ENCODE results near the gene TMEM242.

TMEM242 gene

GRCh38 chr6:157259443-157259842 lies 63.9 kb downstream of the TMEM242 start:
- Histone ChIP-seq H3K4me3 (ENCODE audit: low read length) (no peak overlapping the region), H3K4me1 (ENCODE audit: insufficient read depth, low read length) (no peaks in the 10 kb centered on the region), H3K27me3 (ENCODE audit: insufficient read depth, low read length) (peaks cover 6% of the 10 kb centered on the region), H3K36me3 (ENCODE audit: insufficient read depth, low read length) (no peaks in the 10 kb centered on the region), H3K9me3 (ENCODE audit: low read length) (no peaks in the 10 kb centered on the region), H2AFZ (ENCODE audit: low read depth, low read length) (no peak overlapping the region)

- Histone ChIP-seq H2AFZ (ENCODE audit: low read depth, low read length) (no peak overlapping the region), H3K4me3 (ENCODE audit: low read length) (no peak overlapping the region), H3K4me1 (ENCODE audit: insufficient read depth, low read length) (no peaks in the 10 kb centered on the region), H3K9me3 (ENCODE audit: low read length) (no peaks in the 10 kb centered on the region), H3K36me3 (ENCODE audit: insufficient read depth, low read length) (no peaks in the 10 kb centered on the region), H3K27me3 (ENCODE audit: insufficient read depth, low read length) (peaks cover 6% of the 10 kb centered on the region)
Observed at GRCh38 chr6:157258878-157259277, 64.4 kb downstream of the TMEM242 start.

GRCh38 chr6:157255079-157255478 lies 68.2 kb downstream of the TMEM242 start:
- Histone ChIP-seq H3K4me1 (ENCODE audit: insufficient read depth, low read length) (no peaks in the 10 kb centered on the region), H3K9me3 (ENCODE audit: low read length) (no peaks in the 10 kb centered on the region), H3K4me3 (ENCODE audit: low read length) (no peak overlapping the region), H3K36me3 (ENCODE audit: insufficient read depth, low read length) (no peaks in the 10 kb centered on the region), H2AFZ (ENCODE audit: low read depth, low read length) (no peak overlapping the region), H3K27me3 (ENCODE audit: insufficient read depth, low read length) (peaks cover 6% of the 10 kb centered on the region)

GRCh38 chr6:157254538-157254937 lies 68.8 kb downstream of the TMEM242 start:
- H2AFZ ChIP-seq (ENCODE audit: low read depth, low read length) = no peak overlapping the region
- H3K36me3 ChIP-seq (ENCODE audit: insufficient read depth, low read length) = no peaks in the 10 kb centered on the region
- H3K9me3 ChIP-seq (ENCODE audit: low read length) = no peaks in the 10 kb centered on the region
- no peaks in the 10 kb centered on the region for H3K4me1 ChIP-seq (ENCODE audit: insufficient read depth, low read length)
- no peak overlapping the region for H3K4me3 ChIP-seq (ENCODE audit: low read length)
- H3K27me3 ChIP-seq (ENCODE audit: insufficient read depth, low read length) = peaks cover 6% of the 10 kb centered on the region

GRCh38 chr6:157253699-157254098 lies 69.6 kb downstream of the TMEM242 start:
- H3K9me3 ChIP-seq (ENCODE audit: low read length) = no peaks in the 10 kb centered on the region
- H2AFZ ChIP-seq (ENCODE audit: low read depth, low read length) = no peak overlapping the region
- H3K27me3 ChIP-seq (ENCODE audit: insufficient read depth, low read length) = peaks cover 6% of the 10 kb centered on the region
- no peaks in the 10 kb centered on the region for H3K4me1 ChIP-seq (ENCODE audit: insufficient read depth, low read length)
- H3K4me3 ChIP-seq (ENCODE audit: low read length) = no peak overlapping the region
- no peaks in the 10 kb centered on the region for H3K36me3 ChIP-seq (ENCODE audit: insufficient read depth, low read length)

GRCh38 chr6:157253017-157253416 lies 70.3 kb downstream of the TMEM242 start:
- no peaks in the 10 kb centered on the region for H3K9me3 ChIP-seq (ENCODE audit: low read length)
- peaks cover 6% of the 10 kb centered on the region for H3K27me3 ChIP-seq (ENCODE audit: insufficient read depth, low read length)
- H3K4me1 ChIP-seq (ENCODE audit: insufficient read depth, low read length) = no peaks in the 10 kb centered on the region
- H3K4me3 ChIP-seq (ENCODE audit: low read length) = no peak overlapping the region
- no peak overlapping the region for H2AFZ ChIP-seq (ENCODE audit: low read depth, low read length)
- no peaks in the 10 kb centered on the region for H3K36me3 ChIP-seq (ENCODE audit: insufficient read depth, low read length)

- Histone ChIP-seq H2AFZ (ENCODE audit: low read depth, low read length) (no peak overlapping the region), H3K9me3 (ENCODE audit: low read length) (no peaks in the 10 kb centered on the region), H3K36me3 (ENCODE audit: insufficient read depth, low read length) (no peaks in the 10 kb centered on the region), H3K4me3 (ENCODE audit: low read length) (no peak overlapping the region), H3K27me3 (ENCODE audit: insufficient read depth, low read length) (peaks cover 6% of the 10 kb centered on the region), H3K4me1 (ENCODE audit: insufficient read depth, low read length) (no peaks in the 10 kb centered on the region)
Observed at GRCh38 chr6:157251586-157252247, 71.6 kb downstream of the TMEM242 start.

GRCh38 chr6:157249826-157250225 lies 73.5 kb downstream of the TMEM242 start:
- H3K36me3 ChIP-seq (ENCODE audit: insufficient read depth, low read length) = no peaks in the 10 kb centered on the region
- no peaks in the 10 kb centered on the region for H3K4me1 ChIP-seq (ENCODE audit: insufficient read depth, low read length)
- no peak overlapping the region for H3K4me3 ChIP-seq (ENCODE audit: low read length)
- H2AFZ ChIP-seq (ENCODE audit: low read depth, low read length) = no peak overlapping the region
- no peaks in the 10 kb centered on the region for H3K9me3 ChIP-seq (ENCODE audit: low read length)
- peaks cover 2% of the 10 kb centered on the region for H3K27me3 ChIP-seq (ENCODE audit: insufficient read depth, low read length)

GRCh38 chr6:157248264-157248663 lies 75.1 kb downstream of the TMEM242 start:
- H3K4me1 ChIP-seq (ENCODE audit: insufficient read depth, low read length) = no peaks in the 10 kb centered on the region
- no peak overlapping the region for H2AFZ ChIP-seq (ENCODE audit: low read depth, low read length)
- H3K27me3 ChIP-seq (ENCODE audit: insufficient read depth, low read length) = no peaks in the 10 kb centered on the region
- H3K4me3 ChIP-seq (ENCODE audit: low read length) = no peak overlapping the region
- H3K9me3 ChIP-seq (ENCODE audit: low read length) = no peaks in the 10 kb centered on the region
- no peaks in the 10 kb centered on the region for H3K36me3 ChIP-seq (ENCODE audit: insufficient read depth, low read length)

- H3K36me3 ChIP-seq (ENCODE audit: insufficient read depth, low read length) = no peaks in the 10 kb centered on the region
- no peak overlapping the region for H3K4me3 ChIP-seq (ENCODE audit: low read length)
- no peaks in the 10 kb centered on the region for H3K4me1 ChIP-seq (ENCODE audit: insufficient read depth, low read length)
- H3K27me3 ChIP-seq (ENCODE audit: insufficient read depth, low read length) = no peaks in the 10 kb centered on the region
- no peak overlapping the region for H2AFZ ChIP-seq (ENCODE audit: low read depth, low read length)
- no peaks in the 10 kb centered on the region for H3K9me3 ChIP-seq (ENCODE audit: low read length)
Observed at GRCh38 chr6:157246771-157247484, 76.4 kb downstream of the TMEM242 start.

- peaks cover 3% of the 10 kb centered on the region for H3K9me3 ChIP-seq (ENCODE audit: low read length)
- no peaks in the 10 kb centered on the region for H3K36me3 ChIP-seq (ENCODE audit: insufficient read depth, low read length)
- no peak overlapping the region for H3K4me3 ChIP-seq (ENCODE audit: low read length)
- no peaks in the 10 kb centered on the region for H3K4me1 ChIP-seq (ENCODE audit: insufficient read depth, low read length)
- H2AFZ ChIP-seq (ENCODE audit: low read depth, low read length) = no peak overlapping the region
- H3K27me3 ChIP-seq (ENCODE audit: insufficient read depth, low read length) = no peaks in the 10 kb centered on the region
Observed at GRCh38 chr6:157246048-157246630, 77.2 kb downstream of the TMEM242 start.

- H3K27me3 ChIP-seq (ENCODE audit: insufficient read depth, low read length) = no peaks in the 10 kb centered on the region
- no peak overlapping the region for H3K4me3 ChIP-seq (ENCODE audit: low read length)
- peaks cover 2% of the 10 kb centered on the region for H3K4me1 ChIP-seq (ENCODE audit: insufficient read depth, low read length)
- H3K36me3 ChIP-seq (ENCODE audit: insufficient read depth, low read length) = no peaks in the 10 kb centered on the region
- peaks cover 3% of the 10 kb centered on the region for H3K9me3 ChIP-seq (ENCODE audit: low read length)
- H2AFZ ChIP-seq (ENCODE audit: low read depth, low read length) = no peak overlapping the region
Observed at GRCh38 chr6:157245436-157245835, 77.9 kb downstream of the TMEM242 start.

- H3K4me1 ChIP-seq (ENCODE audit: insufficient read depth, low read length) = peaks cover 9% of the 10 kb centered on the region
- no peaks in the 10 kb centered on the region for H3K27me3 ChIP-seq (ENCODE audit: insufficient read depth, low read length)
- H3K4me3 ChIP-seq (ENCODE audit: low read length) = no peak overlapping the region
- H3K36me3 ChIP-seq (ENCODE audit: insufficient read depth, low read length) = no peaks in the 10 kb centered on the region
- peaks cover 3% of the 10 kb centered on the region for H3K9me3 ChIP-seq (ENCODE audit: low read length)
- no peak overlapping the region for H2AFZ ChIP-seq (ENCODE audit: low read depth, low read length)
Observed at GRCh38 chr6:157244780-157245179, 78.5 kb downstream of the TMEM242 start.
